GM21576 (cell line): Measurements from ENCODE around the gene CORO6.

Source experiments
- ATAC-seq: cut with Tn5 transposase; IDR thresholded peaks from one replicate; pipeline ENCODE4 v1.9.1; 2021; ENCODE audit warnings: mild to moderate bottlenecking, moderate library complexity; ENCODE audit not compliant: unreplicated experiment

The CORO6 gene

DNA sequence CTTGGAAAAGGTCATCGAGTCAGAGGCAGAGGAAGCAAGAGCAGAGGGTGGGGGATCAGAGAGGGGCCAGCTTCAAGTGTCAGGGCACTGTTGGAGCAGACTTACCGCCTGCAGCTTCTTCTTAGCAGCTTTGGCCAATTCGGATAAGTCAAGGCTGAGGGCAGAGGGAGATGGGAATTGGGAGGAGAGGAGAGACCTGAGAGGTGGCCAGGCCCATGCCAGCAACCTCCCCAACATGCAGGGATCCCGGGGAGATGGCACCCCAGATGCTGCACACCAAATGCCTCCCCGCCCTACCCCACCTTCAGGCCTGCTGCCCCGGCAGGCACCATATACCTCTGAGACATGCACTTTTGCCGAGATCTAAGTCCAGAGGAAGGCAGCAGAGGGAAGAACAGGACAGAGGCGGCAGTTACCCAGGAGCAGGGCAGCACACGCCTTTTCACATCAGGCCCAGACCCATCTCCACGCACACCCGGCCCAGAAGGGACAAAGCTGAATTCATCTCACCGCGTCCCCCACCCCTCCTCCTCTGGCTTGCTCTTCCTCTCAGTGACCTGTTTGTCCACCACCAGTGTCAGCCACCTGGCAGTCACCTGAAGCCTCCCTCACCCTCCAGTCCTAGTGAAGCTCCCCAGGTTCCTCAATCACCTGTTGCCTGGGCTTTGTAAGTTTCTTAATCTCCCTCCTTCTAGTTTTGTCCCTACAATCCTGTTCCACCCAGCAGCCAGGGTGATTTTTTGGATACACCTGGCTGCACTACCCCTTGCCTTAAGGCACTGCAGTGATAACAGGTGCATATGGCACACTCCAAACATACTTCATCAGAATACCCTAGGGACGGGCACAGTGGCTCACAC, 43.9 kb downstream of the CORO6 start:
- ATAC-seq, result no peak

DNA sequence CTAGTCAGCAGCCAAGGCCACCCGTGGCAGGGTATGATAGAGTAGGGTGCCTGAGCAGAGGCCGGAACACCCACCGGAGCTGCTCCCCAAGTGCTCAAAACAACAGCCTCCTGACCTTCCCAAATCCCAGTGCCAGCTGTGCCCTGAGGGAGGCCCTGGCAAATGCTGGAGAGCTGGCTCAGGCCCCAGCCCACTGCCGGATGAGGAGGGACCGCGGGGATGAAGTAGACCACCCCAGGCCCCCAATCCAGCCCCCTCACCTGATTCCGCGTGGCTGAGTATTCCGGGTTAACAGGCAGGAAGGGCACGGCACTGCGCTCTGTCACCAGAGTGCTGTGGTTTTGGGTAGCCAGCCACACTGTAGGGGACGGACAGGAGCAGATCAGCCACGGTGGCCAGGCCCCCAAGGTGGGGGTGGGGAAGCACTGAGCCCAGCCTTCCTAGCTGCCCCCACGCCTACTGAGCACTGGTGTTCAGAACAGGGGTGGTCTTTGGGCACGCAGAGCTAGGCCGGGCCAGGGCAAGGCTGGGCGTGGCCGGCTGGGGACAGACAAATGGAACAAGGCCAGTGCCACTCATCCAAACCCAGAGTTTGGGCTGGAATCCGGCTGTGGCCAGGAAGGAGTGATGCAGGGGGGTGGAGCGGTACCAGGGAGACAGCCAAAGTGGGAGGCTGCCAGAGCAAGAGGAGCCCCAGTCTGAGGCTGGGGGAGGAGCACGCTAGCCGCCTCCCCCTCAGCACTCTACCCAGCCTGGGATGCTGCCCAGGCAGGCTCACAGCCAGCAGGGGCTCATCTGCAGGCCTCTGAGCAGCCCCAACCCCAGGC, 45.1 kb downstream of the CORO6 start:
- ATAC-seq, result no peak

DNA sequence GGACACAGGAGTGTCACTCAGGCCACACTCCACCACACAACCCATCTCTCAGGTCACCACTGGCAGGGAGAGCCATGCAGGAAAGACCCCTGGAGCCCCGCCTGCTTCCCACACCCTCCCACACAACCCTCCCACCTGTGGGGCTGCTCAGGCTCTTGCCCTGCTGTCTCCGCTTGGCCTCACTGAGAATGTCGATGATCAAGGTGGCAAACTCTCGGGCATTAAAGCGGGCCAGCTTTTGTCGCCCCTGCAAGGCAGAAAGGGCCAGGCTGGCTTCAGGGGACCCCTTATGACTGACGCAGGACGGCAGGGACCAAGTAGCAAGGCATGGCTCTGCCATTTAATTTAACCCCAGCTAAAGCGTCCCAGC, 45.7 kb downstream of the CORO6 start:
- no peak for ATAC-seq

DNA sequence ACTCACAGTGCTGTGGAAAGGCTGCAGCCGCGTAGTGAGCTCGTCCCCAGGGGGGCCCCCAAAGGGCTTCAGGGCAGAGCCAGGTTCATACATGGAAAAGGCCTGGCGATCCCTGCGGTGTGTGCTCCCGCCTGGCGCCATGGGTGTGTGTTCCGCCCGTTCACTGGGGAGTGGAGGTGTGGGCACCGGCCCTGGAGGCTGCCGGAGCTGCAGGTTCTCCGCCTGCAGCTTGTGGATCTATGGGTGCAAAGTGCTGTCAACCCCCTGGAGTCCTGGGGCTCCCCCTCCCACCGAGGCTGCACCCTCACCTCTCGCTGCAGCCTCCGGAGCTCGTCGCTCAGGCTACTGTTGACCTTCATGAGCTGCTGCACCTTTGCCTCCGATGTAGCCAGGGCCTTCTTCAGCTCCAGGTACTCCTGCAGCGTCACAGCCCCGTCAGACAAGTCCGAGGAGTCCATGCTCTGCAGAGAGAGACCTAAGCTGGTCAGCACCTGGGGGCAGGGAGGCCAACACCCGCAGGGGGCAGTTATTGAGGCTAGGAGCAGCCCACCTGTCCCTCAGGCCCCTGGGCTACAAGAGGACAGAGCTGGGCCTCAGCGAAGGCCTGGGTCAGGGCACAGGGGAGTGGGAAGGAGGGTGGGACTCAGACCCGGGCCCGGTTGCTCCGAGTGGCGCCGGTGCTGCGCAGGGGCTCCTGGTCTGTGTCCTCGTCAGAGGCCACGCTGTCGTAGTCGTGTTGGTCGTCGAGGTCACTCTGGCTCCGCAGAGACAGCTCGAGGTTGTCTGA, 46.3 kb downstream of the CORO6 start:
- no peak for ATAC-seq

DNA sequence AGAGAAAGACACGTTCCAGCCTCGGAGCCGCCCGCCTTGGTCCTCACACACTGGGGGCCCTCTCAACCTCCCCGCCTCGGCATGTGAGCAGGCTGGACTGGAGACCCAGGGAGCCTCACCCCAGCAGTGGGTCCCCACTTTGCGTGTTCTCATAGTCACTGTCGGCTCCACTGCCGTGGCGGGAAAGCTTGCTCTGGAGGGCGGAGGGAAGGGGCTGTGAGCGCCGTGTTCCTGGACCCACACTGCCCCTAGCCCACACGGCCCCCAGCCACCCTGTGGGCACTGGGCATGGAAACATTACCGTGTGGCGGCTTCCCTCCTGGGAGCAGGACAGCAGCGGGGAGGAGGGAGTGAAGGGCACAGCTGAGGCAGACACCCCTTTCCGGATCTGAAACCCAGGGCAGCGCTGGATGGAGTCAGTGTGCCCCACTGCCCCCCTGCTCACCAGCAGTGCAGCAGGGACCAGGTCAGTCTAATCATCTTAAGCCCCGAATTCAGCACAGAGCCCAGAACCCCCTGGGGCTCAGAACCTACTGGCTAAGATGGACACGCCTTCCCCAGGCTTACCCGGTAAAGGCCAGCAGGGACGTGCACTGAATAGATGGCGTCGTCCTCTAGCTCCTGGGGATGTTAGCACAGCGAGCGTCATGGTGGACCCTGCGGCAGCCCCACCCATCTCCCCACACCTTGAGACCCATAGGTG, 47.0 kb downstream of the CORO6 start:
- ATAC-seq, result no peak

DNA sequence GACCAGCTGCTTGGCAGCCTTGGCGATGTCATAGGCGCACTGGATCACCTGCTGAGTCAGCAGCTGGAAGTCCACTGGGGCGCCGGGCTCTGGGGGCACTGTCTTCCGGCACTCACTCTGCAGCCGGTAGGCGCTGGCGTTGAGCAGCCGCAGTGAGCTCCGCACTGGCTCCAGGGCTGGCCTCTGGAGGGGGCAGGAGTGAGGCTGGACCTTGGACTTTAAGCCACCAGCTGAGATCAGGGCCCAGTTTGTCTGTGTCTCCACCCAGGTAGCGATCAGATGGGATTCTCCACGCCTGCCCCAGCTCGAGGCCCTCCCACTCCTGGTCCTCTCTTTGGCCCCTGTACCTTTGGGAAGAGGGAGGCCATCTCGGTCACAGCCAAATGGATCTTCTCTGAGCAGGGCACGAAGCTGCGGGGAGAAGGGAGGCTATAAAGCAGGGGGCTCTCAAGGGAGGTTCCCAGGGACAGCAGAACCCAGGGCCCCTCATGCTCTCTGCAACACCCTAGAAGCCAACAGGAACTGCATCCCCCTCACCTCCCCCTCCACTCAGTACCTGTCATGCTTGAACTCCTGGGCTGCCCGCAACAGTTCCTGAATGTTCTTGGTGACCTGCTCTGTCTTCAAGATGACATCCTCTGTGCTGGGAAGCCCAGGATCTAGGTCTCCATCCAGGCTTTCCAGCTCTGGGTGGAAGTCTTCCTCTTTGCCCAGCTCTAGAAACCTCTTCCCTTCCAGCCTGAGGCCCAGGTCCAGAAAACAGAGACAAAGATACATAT, 47.8 kb downstream of the CORO6 start:
- no peak for ATAC-seq

DNA sequence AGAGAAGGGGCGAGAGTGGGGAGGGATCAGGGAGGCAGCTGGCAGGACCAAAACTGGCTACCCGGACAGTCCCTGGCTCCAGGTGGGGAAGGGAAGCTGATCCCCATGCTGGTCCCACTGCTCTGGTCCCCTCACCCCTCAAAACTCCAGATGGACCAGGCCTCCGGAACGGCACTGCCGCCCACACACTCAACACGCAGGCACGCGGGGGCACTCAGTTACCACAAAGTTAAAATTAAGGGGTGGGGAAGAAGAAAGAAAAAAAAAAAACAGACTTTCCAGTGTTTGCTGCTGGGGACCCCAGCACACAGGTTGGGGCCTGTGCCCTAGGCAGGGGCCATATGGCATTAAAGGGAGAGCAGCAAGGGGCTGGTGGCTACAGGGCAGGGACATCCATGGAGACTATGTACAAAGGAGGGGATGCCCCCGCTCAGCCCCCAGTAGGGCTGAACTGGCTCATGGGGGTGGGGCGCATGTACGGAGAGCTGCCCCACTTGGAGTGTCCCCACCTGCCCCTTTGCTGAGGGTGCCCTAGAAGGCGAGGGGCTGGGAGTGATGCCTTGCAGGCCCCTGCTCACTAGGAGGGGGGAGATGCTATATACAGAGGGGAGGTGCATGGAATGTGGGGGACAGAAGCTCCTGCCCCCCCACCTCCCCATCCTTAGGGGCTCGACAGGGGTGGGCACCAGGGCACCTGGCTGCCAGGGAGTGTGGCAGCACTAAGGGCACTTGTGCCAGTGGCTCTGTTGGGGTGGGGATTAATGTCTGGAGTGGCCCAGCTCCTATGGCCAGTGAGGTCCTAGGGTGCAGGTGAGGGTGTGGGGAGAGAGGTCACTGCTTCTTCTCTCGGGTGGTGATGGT, 48.6 kb downstream of the CORO6 start:
- no peak for ATAC-seq

DNA sequence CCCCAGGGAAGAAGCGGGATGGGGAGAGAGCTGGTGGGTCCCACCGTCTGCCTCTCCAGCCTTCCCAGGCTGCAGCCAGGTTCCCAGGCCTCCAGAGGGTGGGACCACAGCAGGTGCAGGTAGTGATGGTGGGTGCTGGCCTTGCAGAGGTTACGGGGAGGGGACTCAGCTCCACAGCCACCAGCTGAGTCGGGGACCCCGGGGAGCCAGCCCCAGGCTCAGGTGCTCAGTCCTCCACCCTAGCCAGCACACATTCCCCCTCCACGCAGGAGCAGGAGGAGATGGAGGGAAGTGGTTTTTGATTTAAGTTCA, 49.2 kb downstream of the CORO6 start:
- no peak for ATAC-seq

DNA sequence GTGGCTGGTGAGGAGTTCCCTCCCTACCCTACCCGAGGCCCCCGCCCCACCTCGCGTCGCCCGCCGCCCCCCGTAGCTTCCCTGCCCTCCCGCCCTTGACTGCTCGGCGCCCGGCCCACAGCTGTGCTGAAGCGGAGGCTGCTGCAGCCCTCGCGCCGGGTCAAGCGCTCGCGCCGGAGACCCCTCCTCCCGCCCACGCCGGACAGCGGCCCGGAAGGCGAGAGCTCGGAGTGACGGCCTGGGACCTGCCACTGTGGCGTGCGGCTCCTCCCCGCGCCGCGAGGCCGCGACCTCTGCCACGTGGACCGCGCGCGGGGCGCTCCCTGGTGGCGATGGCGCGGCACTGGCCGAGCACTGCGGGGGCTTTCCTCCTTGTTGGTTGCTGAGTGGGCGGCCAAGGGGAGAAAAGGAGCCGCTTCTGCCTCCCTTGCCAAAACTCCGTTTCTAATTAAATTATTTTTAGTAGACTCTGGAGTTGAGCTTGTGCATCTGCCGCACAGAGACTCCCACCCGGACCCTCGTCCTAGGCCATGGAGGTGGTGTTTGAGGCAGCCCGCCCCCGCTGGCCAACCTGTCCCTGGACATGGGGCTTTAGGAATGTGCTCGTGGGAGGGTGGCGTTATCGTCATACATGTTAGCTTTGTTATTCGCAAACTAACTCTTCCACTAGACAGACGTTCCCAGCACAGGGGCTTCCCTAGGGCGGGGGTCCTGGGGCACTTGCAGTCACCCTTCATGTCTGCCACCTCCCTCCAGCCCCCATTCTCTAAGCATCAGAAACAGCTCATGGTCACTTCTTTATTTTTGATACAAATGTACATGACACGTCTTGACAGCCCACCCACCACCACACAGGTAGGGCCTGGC, 49.8 kb downstream of the CORO6 start:
- ATAC-seq, result no peak

DNA sequence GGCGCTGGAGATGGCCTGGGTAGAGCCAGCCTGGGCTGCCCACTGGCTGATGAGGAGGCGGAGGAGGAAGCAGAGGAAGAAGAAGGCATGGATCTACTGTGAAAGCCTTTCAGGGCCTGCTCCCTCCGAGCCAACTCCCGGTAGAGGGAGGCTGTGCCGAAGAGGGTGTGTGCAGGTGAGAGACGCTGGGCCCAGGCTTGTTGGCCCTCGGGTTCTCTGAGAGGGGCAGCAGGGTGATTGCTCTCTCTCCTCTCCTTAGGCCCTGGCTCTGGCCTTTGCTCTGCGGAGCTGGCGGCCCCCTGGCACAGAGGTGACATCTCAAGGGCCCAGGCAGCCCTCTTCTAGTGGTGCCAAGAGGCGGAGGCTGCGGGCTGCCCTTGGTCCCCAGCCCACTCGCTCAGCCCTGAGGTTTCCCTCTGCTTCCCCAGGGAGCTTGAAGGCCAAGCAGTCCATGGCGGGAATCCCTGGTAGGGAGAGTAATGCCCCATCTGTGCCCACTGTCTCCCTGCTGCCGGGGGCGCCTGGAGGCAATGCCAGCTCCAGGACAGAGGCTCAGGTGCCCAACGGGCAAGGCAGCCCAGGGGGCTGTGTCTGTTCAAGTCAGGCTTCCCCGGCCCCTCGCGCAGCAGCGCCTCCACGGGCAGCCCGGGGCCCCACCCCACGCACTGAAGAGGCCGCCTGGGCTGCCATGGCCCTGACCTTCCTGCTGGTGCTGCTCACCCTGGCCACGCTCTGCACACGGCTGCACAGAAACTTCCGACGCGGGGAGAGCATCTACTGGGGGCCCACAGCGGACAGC, 50.6 kb downstream of the CORO6 start:
- ATAC-seq, result no peak

DNA sequence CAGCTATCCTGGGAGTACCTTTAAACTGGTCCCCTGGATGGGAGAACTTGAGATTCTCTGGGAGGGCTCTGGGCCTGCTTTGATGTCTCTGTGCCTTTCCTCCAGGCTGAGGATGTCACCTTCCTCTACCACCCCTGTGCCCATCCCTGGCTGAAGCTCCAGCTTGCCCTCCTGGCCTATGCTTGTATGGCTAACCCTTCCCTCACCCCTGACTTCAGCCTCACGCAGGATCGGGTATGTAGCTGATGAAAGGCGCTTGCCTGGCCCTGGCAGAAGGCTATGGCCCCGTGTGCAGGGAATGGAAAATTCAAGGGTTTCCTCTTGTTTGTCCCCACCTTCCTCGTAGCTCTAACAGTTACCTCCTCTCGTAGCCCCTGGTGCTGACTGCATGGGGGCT, 51.2 kb downstream of the CORO6 start:
- no peak for ATAC-seq

DNA sequence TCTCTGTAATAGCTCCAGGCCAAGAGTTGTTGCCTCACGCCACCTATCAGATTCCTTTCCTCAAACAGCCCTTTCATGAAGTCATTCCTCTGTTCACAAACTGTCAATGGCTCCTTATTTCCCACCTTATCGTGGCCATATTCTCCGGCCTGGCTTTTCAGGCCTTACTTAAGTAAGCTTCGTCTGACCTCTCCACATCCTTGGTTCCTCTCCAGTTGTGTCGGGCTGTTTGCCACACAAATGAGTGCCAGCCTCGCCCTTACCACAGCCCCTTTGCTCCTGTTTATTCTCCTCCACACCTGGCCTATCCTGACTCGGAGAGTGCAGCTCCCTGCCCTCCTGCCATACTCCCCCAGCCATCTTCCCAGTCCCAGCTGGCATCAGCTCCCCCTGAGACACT, 52.2 kb downstream of the CORO6 start:
- ATAC-seq, result no peak

DNA sequence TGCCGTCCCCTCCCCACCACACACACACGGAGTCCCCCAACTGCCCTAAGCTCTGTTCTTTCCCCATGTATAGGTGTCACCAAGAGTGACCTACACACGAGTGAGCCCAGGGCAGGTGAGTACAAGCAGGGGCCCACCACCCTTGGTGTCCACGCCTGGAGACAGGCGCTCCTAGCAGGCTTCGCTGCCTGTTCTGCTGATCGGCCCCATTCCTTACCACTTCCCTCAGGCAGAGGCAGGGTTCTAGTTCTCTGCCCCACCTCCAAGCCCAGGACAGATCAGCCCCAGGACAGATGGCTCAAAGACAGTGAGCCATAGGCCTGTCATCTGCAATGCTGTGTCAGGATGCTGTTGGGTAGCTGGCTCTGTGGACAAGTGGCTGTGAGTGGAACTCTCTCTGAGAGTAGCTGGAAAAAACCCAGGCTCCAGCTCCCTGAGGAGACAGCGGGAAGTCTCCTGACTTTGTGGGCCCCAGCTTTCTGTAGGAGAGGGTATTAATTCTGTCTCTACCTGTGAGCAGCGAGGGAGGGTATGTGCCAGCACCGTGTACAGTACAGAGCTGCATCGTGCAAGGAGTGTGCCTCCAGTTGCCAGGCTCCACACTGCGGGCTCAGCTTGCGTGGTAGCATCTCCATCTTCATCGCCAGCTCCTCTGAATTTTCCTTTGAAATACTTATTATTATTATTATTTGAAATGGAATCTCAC, 53.3 kb downstream of the CORO6 start:
- no peak for ATAC-seq

DNA sequence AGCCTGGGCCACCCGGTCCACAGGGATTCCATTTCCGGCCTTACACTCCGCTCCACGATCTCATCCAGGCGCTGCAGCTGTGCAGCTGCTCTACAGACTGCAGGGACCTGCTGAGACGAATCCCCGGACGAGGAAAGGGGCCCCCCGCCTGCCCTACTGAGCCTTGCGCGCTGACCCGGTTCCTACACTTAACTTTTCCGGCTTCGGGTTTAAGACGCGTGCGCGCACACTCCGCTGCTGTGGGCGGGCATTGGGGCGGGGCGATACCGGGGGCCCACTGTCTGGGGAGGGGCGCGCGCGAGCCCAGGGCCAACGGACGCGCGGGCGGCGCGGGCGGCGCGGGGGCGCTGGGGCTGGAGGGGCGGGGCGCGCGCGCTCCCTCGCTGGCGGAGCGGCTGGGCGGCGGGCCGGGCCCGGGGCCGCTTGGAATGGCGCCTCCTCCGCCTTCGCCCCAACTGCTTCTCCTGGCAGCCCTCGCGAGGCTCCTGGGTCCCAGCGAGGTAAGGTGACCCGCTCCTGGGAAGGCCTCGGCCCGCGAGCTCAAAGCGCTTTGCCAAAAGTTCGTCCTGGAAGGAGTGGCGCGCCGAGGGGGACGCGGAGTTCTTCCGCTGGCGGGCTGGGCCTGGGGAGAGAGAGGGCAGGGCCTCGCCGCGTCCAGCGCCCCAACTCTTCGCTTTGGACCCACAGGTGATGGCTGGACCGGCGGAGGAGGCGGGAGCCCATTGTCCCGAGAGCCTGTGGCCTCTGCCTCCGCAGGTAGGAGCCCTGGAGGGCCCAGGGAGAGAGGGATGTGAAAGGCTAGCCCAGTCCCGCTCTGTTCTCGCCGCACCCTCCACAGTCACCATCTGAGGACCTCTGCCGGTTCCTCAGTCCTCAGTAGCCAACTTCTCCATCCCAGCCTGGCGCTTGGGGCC, 54.1 kb downstream of the CORO6 start, which contains the start of gene TP53I13:
Gene TP53I13, plus strand, starts transcription at position 371 of the 914 bp plus-strand sequence. Its CDS starts 58 bp downstream, at position 429.
- ATAC-seq, result peak; percentile 35

DNA sequence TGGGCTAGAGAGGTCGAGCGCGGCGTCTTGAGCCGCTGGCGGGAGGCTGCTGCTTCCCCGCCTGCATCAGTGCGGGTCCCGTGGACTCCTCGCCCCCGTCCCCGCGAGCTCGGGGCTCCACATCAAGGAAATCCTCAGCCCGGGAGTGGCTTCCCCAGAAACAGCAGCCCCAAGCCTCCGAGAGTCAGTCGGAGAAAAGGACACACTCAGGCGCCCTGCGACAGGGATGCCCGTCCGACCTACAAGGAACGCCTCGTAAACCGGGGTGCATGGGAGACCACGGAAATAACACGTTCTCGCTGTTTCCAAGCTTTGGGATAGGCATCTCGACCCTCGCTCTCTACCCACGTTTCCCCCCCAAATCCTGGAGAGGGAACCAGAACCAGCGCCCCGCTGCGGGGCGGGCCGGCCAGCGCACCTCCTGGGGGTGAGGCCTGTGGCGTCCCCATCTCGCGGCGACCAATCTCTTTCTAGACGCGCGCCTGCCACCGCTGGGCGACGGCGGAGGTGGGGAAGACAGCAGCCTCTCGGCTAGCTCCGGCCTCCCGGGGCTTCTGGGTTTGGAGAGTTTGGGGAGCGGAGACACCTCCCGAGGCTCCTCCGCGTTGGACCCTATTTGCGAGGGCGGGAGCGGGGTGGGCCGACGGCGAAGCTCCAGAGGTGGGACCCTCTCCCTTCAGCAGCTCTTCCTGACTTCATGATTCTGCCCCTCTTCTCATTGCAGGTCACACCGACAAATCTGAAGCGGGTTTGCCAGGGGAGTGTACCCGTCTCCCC, 55.0 kb downstream of the CORO6 start:
- peak; percentile 34 for ATAC-seq
